ENCODE measurements around the gene SIPA1L3.
"Not testable (repeated sequence)": the region's sequence is repeated elsewhere in the genome, so short reads cannot be mapped to it uniquely, and the experiment has no call there.

SIPA1L3 gene

GRCh38 chr19:37920591-37921450 is 13.8 kb downstream of the SIPA1L3 start:
- DNase-seq = no peak

- not testable (repeated sequence) for DNase-seq
These were observed 17.6 kb downstream of the SIPA1L3 start for GRCh38 chr19:37924573-37924972.

GRCh38 chr19:37925212-37925611 is 18.2 kb downstream of the SIPA1L3 start:
- no peak for DNase-seq

- no peak for DNase-seq
These were observed 19.2 kb downstream of the SIPA1L3 start for GRCh38 chr19:37926255-37926654.

GRCh38 chr19:37926711-37927110 is 19.7 kb downstream of the SIPA1L3 start:
- no peak for DNase-seq

- DNase-seq = no peak
These were observed 21.7 kb downstream of the SIPA1L3 start for GRCh38 chr19:37928527-37929286.

GRCh38 chr19:37929355-37929923 is 22.4 kb downstream of the SIPA1L3 start:
- no peak for DNase-seq

DNA sequence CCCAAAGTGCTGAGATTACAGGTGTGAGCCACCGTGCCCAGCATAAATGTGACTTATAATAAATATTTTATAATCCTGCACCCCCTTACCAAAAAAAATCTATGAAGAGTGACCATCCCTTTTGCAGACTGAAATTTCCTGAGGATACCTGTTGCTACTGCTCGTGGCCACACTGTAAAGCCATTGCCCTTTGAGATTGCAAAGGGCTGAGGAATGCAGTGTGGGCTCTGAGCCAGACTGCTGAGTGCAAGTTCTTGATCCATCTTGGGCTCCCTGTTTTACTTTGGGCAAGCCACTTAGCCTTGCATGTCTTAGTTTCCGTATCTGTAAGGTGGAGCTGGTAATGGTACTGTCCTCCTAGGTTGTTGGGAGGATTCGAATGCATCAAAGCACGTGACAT is 23.4 kb downstream of the SIPA1L3 start:
- DNase-seq = peak; percentile 43

GRCh38 chr19:37931881-37932655 is 25.1 kb downstream of the SIPA1L3 start:
- DNase-seq = peak; percentile 77

GRCh38 chr19:37932985-37933936 is 26.3 kb downstream of the SIPA1L3 start:
- peak; percentile 36 for DNase-seq

- peak; percentile 82 for DNase-seq
These were observed 26.9 kb downstream of the SIPA1L3 start for GRCh38 chr19:37933937-37934358.

- no peak for DNase-seq
These were observed 28.3 kb downstream of the SIPA1L3 start for GRCh38 chr19:37935341-37935740.

- DNase-seq = no peak
These were observed 29.2 kb downstream of the SIPA1L3 start for GRCh38 chr19:37936166-37936565.

GRCh38 chr19:37936886-37937285 is 29.9 kb downstream of the SIPA1L3 start:
- no peak for DNase-seq

DNA sequence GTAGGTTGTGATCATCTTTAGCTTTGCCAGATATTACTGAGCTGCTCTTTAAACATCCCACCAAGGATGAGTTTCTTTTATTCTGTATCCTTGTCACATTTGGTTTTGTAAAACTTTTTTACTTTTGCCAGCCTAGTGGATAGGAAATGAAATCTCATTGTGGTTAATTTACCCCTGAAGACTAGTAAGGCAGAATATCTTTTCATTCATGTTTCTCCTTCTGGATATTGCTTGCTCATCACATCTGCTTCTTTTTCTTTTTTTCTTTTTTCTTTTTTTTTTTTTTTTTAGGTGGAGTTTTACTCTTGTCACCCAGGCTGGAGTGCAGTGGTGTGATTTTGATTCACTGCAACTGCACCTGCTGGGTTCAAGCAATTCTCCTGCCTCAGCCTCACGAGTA is 31.3 kb downstream of the SIPA1L3 start:
- no peak for DNase-seq

DNA sequence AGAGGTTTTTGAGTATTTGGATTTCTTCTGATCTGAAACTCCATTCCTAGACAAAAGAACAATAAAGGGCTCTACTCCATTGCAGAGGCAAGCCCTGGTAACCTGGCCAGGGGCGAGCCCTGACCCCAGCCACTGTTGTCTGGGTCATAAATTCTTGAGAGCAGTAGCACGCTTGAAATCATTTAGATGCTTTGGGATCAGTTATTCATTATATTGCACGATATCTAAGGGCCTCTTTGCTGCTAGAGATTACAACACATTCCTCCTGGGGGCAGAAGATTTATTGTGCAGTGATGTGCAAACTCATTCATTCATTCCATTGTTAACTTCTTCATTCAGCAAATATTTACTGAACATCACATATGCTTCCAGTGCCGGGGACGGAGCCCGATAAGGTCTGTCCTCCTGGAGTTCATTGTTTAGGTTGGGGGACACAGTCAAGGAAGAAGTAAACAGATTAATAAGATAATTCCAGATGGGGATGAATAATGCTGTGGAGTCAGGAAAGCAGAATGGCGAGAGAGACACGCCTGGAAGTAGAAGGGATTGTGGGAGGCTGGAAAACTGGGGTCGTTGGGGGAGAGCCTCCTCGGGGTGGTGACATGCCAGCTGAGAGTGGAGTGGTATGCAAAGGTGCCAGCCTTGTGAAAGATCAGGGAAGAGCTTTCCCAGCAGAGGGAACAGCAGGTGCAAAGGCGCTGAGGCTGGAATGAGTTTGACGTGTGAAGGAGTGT is 34.9 kb downstream of the SIPA1L3 start:
- no peak for DNase-seq

DNA sequence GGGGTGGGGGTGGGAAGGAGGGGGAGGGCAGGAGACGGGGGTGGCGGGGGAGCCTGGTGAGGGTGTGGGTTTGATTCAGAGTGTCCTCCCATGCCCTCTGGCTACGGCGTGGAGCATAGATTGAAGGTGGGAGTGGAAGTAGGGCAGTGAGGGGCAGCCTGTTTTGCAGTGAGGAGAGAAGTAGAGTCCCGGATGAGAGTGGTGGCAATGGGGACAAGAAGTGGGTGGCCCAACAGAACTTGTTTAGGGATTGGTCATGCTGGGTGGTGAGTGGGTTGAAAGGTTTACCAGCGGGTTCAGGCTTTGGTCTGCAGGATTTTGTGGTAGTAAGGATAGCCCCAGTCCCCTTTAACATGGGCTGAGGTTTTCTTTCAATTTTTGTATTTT is 35.5 kb downstream of the SIPA1L3 start:
- DNase-seq = no peak

DNA sequence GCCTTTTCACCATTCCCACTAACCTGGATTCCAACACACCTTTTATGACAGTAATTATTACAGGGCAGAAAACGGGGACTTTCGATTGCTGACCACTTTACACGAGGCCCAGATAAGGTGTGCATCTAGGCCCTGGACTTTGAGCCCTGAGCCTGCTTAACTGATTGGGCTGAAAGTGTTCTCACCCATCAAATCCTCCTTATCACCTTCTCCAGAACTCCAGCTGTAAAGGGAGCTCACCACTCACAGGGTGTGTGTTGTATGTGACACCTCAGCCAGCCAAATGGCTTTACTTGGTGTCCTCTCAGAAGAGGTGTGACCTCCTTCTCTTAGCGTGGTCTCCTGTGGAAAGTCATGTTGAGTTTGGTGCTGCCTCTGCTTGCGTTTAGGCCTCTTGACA is 36.5 kb downstream of the SIPA1L3 start:
- DNase-seq = no peak

- no peak for DNase-seq
These were observed 39.1 kb downstream of the SIPA1L3 start for GRCh38 chr19:37946132-37946531.

DNA sequence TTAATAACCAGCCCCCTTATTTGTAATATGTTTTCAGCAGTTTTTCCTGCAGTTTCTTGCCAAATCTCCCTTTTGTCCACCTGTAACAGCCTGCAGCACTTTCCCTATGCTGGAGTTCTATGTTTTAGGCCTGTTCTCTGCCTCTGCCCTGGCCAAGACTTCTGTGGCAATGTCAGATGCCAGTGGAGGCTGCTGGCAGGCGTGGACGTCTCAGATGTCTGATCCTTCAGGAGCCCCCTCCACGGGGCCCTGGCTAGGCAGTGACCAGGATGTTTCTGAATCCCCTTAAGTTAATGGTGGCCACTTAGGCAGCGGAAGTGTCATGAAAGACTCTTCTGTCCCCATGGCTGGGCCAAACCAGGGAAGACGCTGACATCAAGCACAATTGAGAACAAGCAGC is 40.8 kb downstream of the SIPA1L3 start:
- DNase-seq = no peak

DNA sequence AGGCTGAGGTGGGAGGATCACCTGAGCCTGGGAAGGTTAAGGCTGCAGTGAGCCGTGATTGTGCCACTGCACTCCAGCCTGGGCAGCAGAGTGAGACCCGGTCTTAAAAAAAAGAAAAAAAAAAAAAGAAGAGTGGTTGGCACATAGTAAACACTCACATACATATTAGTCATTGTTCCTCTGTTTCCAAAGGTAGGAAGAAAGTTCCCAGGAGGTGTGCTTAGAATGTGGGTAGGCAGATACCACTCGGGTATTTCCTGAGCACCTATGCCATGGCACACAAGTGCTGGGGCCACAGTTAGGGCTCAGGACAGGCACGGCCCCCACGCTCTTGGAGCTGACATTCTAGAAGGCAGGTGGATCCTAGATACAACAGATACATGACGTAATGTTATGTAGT is 41.4 kb downstream of the SIPA1L3 start:
- DNase-seq = no peak

Data from fibroblast of skin of right biceps (primary cell).